IPS-18a (cell line): Measurements from ENCODE around the gene TOMM7.
A peak's percentile ranks its signal among the peaks of the same experiment; 100 is the strongest.

Experiments
- H3K27ac ChIP-seq: one replicate; pipeline ENCODE4 v1.5.1; 2013; ENCODE audit warnings: low read length
- H3K27me3 ChIP-seq: one replicate; pipeline ENCODE4 v1.6.1; 2013; ENCODE audit warnings: mild to moderate bottlenecking, low read length; ENCODE audit not compliant: control insufficient read depth, insufficient read depth
- H3K36me3 ChIP-seq: one replicate; pipeline ENCODE4 v1.6.1; 2013; ENCODE audit warnings: low read depth, low read length; ENCODE audit not compliant: control insufficient read depth
- H3K4me1 ChIP-seq: one replicate; pipeline ENCODE4 v1.6.1; 2013; ENCODE audit warnings: low read depth, low read length; ENCODE audit not compliant: control insufficient read depth
- H3K4me3 ChIP-seq: one replicate; pipeline ENCODE4 v1.5.1; 2013; ENCODE audit warnings: low read length
- H3K9ac ChIP-seq: one replicate; pipeline ENCODE4 v1.6.1; 2013; ENCODE audit warnings: mild to moderate bottlenecking, low read length, moderate library complexity
- H3K9me3 ChIP-seq: one replicate; pipeline ENCODE4 v1.6.1; 2013; ENCODE audit warnings: low read depth, low read length; ENCODE audit not compliant: control insufficient read depth

TOMM7 gene

DNA sequence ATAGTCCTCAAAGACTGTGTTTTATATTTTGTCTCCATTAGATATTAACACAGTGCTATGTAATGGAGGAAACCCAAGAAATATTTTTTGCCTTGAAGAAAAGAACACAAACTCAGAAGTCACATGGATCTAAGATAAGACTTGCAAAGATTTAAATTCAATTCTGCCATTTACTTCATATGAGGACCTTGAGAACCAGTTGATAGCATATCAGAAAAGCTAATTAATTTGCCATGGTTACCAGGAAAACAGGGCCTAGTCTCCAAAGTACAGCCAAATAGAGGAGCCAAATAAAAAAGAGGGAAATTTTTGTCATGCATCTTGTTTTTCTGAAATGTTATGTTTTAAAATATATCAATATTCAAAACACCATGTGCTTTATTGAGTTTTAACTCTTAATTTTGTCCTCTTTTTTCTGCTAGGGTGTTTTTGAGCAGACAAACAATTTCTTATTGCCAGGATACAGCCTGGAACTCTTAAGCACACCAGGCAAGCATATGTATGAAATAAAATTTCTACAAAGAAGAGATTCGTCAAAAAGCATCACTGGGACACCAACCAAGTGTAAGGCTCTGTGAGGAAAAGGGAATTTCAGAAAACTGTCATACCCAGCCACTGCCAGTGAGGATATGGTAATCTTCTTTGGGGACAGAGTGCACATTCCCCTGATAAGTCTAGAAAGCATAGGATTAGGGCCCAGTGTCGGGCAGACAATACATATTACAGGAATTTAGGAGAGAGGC lies 10.6 kb upstream of the TOMM7 start:
- Histone ChIP-seq H3K4me3 (no peak overlapping the region), H3K9ac (no peak overlapping the region), H3K27ac (no peak overlapping the region)

GRCh38 chr7:22832401-22832800 lies 9.8 kb upstream of the TOMM7 start:
- Histone ChIP-seq H3K4me1 (peaks cover 4% of the 10 kb centered on the region), H3K4me3 (no peak overlapping the region), H3K27ac (no peak overlapping the region), H3K9ac (no peak overlapping the region), H3K36me3 (no peaks in the 10 kb centered on the region), H3K27me3 (no peaks in the 10 kb centered on the region), H3K9me3 (no peaks in the 10 kb centered on the region)

More for the DNA sequence above, 10.6 kb upstream of the TOMM7 start:
- H3K4me1 ChIP-seq = peaks cover 4% of the 10 kb centered on the region
- no peaks in the 10 kb centered on the region for H3K27me3 ChIP-seq
- no peaks in the 10 kb centered on the region for H3K9me3 ChIP-seq
- H3K36me3 ChIP-seq = no peaks in the 10 kb centered on the region

GRCh38 chr7:22831602-22832305 lies 9.1 kb upstream of the TOMM7 start:
- Histone ChIP-seq H3K27me3 (no peaks in the 10 kb centered on the region), H3K9me3 (no peaks in the 10 kb centered on the region), H3K9ac (no peak overlapping the region), H3K36me3 (no peaks in the 10 kb centered on the region), H3K27ac (no peak overlapping the region), H3K4me1 (no peaks in the 10 kb centered on the region), H3K4me3 (no peak overlapping the region)

DNA sequence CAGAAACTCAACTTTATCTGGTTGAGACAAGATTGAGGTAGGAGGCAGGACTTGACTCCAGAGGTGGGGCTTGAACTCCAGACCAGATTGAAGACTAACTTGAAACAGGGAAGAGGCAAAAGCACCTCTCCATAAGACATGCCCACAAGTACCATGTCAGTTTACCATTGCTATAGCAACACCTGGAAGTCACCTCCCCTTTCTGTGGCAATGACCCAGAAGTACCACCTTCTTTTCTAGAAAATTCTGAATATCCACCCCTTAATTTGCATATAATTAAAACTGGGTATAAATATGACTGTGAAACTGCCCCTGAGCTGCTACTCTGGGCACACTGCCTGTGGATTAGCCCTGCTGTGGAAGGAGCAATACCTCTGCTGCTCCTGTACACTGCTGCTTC lies 4.9 kb upstream of the TOMM7 start:
- H3K9ac ChIP-seq = no peak overlapping the region
- no peaks in the 10 kb centered on the region for H3K36me3 ChIP-seq
- no peaks in the 10 kb centered on the region for H3K4me1 ChIP-seq
- no peaks in the 10 kb centered on the region for H3K9me3 ChIP-seq
- no peaks in the 10 kb centered on the region for H3K27me3 ChIP-seq
- H3K27ac ChIP-seq = no peak overlapping the region
- H3K4me3 ChIP-seq = no peak overlapping the region

GRCh38 chr7:22826593-22826992 lies 3.9 kb upstream of the TOMM7 start:
- no peaks in the 10 kb centered on the region for H3K9me3 ChIP-seq
- H3K9ac ChIP-seq = no peak overlapping the region
- no peak overlapping the region for H3K27ac ChIP-seq
- no peak overlapping the region for H3K4me3 ChIP-seq
- no peaks in the 10 kb centered on the region for H3K36me3 ChIP-seq
- H3K27me3 ChIP-seq = no peaks in the 10 kb centered on the region
- H3K4me1 ChIP-seq = no peaks in the 10 kb centered on the region

DNA sequence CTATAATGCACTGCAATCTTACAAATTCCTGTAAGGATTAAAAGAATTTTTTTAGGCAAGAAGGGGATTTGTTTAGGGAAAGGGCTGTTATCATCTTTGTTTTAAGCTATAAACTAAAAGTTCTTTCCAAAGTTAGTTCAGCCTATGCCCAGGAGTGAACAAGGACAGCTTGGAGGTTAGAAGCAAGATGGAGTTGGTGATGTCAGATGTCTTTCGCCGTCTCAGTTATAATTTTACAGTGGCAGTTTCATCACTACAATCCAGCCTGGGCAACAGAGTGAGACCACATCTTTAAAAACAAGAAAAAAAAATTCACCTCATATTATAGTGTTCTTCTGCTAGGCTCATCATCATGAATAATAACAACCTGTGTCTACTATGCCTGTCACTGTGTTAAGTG lies 2.1 kb upstream of the TOMM7 start:
- H3K27ac ChIP-seq = no peak overlapping the region

GRCh38 chr7:22823142-22823497 lies 471 bp upstream of the TOMM7 start:
- Histone ChIP-seq H3K36me3 (peaks cover 2% of the 10 kb centered on the region), H3K4me1 (peaks cover 6% of the 10 kb centered on the region), H3K4me3 (peak overlapping the region; percentile 93), H3K9ac (peak overlapping the region; percentile 94), H3K27me3 (no peaks in the 10 kb centered on the region), H3K9me3 (no peaks in the 10 kb centered on the region), H3K27ac (peak overlapping the region; percentile 61)

More for the DNA sequence above, 2.1 kb upstream of the TOMM7 start:
- Histone ChIP-seq H3K9me3 (no peaks in the 10 kb centered on the region), H3K27me3 (no peaks in the 10 kb centered on the region), H3K4me3 (no peak overlapping the region), H3K36me3 (peaks cover 1% of the 10 kb centered on the region), H3K4me1 (peaks cover 6% of the 10 kb centered on the region), H3K9ac (no peak overlapping the region)

DNA sequence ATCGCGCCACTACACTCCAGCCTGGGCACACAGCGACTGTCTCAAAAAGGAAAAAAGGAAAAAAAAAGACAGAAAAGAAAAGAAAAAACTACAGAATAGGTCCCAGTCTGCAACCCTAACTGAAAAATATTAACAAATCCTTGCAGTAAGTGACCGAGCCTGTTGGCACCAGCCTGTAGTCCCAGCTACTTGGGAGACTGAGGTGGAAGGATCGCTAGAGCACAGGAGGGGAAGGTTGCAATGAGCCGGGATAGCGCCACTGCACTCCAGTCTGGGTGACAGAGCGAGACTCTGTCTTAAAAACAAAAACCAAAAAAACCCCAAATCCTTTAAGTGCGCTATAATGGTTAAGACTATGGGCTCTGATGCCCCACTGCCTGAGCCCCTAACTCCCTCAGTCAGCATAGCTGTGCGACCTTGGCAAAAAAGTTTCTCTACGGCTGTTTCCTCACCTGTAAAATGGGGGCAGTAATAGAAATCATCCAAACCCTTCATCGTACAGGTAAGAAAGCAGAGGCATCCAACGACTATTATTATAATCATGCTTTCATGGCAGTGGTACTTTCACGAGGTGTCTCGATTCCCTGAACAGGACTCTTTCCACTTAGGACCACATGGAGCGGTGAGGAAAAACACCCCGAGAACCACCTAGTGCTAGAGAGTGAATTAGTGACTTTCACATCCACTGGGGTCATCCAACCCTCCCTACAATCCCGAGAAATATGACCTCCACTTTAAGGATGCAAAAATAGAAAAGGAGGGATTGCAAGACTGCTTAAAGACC lies 755 bp downstream of the TOMM7 start:
- Histone ChIP-seq H3K9me3 (no peaks in the 10 kb centered on the region), H3K9ac (peak overlapping the region; percentile 94), H3K4me1 (peaks cover 6% of the 10 kb centered on the region), H3K4me3 (peak overlapping the region; percentile 93), H3K27me3 (no peaks in the 10 kb centered on the region), H3K36me3 (peaks cover 15% of the 10 kb centered on the region), H3K27ac (peak overlapping the region; percentile 87)

DNA sequence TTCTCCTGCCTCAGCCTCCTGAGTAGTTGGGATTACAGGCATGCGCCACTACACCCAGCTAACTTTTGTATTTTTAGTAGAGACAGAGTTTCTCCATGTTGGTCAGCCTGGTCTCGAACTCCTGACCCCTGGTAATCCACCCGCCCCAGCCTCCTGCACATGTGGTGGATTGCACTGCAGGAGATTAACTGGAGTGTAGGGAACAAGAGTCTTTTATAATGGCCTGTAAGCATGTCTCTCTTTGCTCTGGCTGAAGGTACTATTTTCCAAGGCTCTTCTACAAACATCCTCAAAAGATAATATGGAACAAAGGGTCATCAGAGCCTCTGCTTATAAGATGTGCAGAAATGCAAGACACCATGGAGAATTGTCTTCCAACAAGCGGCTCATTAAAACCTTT lies 3.2 kb downstream of the TOMM7 start:
- no peak overlapping the region for H3K4me3 ChIP-seq
- H3K9me3 ChIP-seq = no peaks in the 10 kb centered on the region
- H3K36me3 ChIP-seq = peaks cover 29% of the 10 kb centered on the region
- H3K4me1 ChIP-seq = peaks cover 6% of the 10 kb centered on the region
- no peaks in the 10 kb centered on the region for H3K27me3 ChIP-seq
- no peak overlapping the region for H3K9ac ChIP-seq
- no peak overlapping the region for H3K27ac ChIP-seq

DNA sequence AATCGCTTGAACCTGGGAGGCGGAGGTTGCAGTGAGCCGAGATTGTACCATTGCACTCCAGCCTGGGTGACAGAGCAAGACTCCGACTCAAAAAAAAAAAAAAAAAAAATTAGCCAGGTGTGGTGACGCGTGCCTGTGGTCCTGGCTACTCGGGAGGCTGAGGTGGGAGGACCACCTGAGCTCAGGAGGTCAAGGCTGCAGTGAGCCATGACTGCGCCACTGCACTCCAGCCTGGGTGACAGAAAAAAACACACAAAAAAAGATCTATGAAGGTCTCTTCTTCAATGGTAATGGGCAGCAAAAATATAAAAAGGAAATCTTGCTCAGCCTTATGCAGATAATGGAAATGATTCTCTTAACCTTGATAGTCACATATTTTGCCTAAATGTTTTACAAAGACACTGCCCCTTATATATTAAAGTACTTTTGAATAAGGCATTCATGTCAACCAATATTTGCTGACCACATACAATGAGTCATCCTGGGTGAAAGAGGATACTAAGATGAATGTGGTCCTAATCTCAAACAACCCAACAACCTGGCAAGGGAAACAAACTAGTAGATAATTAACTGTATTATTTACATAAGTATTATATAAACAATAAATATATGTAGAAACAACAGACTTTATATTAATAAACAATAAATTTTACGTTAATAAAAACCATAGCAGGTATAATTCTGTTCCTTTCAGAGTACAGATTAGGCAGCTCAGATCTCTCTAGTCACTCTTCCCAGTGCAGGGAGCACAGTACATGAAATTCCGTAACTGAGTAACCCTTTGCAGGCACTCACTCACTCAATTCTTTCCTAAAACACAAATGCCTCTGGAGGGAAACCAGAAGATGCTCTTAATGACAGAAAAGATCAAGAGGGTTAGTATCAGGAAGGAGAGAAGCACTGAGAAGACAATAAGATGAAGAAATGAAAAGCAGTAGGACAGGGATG lies 8.1 kb downstream of the TOMM7 start:
- peaks cover 45% of the 10 kb centered on the region for H3K36me3 ChIP-seq
- no peak overlapping the region for H3K9ac ChIP-seq
- no peaks in the 10 kb centered on the region for H3K9me3 ChIP-seq
- H3K4me3 ChIP-seq = no peak overlapping the region
- H3K4me1 ChIP-seq = peaks cover 25% of the 10 kb centered on the region
- no peaks in the 10 kb centered on the region for H3K27me3 ChIP-seq
- no peak overlapping the region for H3K27ac ChIP-seq

DNA sequence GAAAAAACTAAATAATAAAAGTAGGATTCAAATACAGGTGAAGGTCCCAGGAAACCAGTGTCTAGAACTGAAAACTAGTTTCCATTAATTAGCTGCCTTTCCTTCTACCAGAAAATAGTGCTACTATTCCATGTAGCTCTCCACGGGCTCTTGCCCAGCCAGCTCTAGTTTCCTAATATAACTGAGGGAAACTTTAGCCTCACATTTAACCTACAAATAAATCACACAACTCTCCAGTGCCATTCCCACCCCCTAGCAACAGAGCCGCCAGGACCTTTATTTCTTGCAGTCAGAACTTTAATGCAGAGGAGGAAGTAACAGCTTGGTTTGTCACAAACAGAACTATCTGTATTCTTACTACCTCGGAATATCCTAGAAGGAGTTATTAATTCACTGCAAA lies 10.3 kb downstream of the TOMM7 start:
- H3K36me3 ChIP-seq = peaks cover 37% of the 10 kb centered on the region
- peaks cover 35% of the 10 kb centered on the region for H3K4me1 ChIP-seq
- peak overlapping the region; percentile 13 for H3K9ac ChIP-seq
- no peak overlapping the region for H3K4me3 ChIP-seq
- no peaks in the 10 kb centered on the region for H3K9me3 ChIP-seq
- peak overlapping the region; percentile 30 for H3K27ac ChIP-seq
- no peaks in the 10 kb centered on the region for H3K27me3 ChIP-seq
